GM23338 (cell line): Measurements from ENCODE around the gene TNNT1. TPM values are rescaled to one million over a fixed set of nuclear protein-coding genes. Genes with fewer than 3 reads are reported as not detected.

ENCODE experiments used
- ATAC-seq: fragments of 200-7000 bp; cut with Tn5 transposase; 3 replicates; pipeline ENCODE4 v1.9.1; 2020
- DNase-seq: peaks from one replicate; pipeline ENCODE4 v3.0.0-alpha.2; 2015; ENCODE audit warnings: low spot score
- H2AFZ ChIP-seq: fragments of 200-600 bp; sonication (generic); 2 replicates; pipeline ENCODE4 v1.8.0; 2016; ENCODE audit warnings: antibody characterized with exemption, mild to moderate bottlenecking, moderate library complexity
- H3F3A ChIP-seq: fragments of 200-600 bp; sonication (generic); replicated peaks from 2 replicates; pipeline ENCODE4 v1.8.0; 2017; ENCODE audit warnings: antibody characterized with exemption, mixed run types, low read depth
- H3K27ac ChIP-seq: fragments of 200-600 bp; sonication (generic); 2 replicates; pipeline ENCODE4 v1.6.1; 2016; ENCODE audit warnings: low read depth
- H3K27me3 ChIP-seq: fragments of 200-600 bp; sonication (generic); 2 replicates; pipeline ENCODE4 v1.8.0; 2016; ENCODE audit warnings: mild to moderate bottlenecking, mixed run types, moderate library complexity; ENCODE audit not compliant: insufficient read depth
- H3K36me3 ChIP-seq: fragments of 200-600 bp; sonication (generic); 2 replicates; pipeline ENCODE4 v1.8.0; 2016; ENCODE audit warnings: mild to moderate bottlenecking; ENCODE audit not compliant: insufficient read depth
- H3K4me1 ChIP-seq: fragments of 200-600 bp; sonication (generic); 2 replicates; pipeline ENCODE4 v1.8.0; 2016; ENCODE audit warnings: mild to moderate bottlenecking, moderate library complexity; ENCODE audit not compliant: insufficient read depth
- H3K4me2 ChIP-seq: fragments of 200-600 bp; sonication (generic); 2 replicates; pipeline ENCODE4 v1.7.1; 2017; ENCODE audit warnings: mixed run types
- H3K4me3 ChIP-seq: fragments of 200-600 bp; sonication (generic); 2 replicates; pipeline ENCODE4 v1.6.1; 2016; ENCODE audit warnings: mixed run types
- H3K79me2 ChIP-seq: fragments of 200-600 bp; sonication (generic); replicated peaks from 2 replicates; pipeline ENCODE4 v1.8.0; 2017; ENCODE audit warnings: mild to moderate bottlenecking; ENCODE audit not compliant: insufficient read depth
- H3K9me2 ChIP-seq: fragments of 200-600 bp; sonication (generic); 2 replicates; pipeline ENCODE4 v1.8.0; 2017; ENCODE audit not compliant: insufficient read depth
- H4K20me1 ChIP-seq: fragments of 200-600 bp; sonication (generic); replicated peaks from 2 replicates; pipeline ENCODE4 v1.8.0; 2017; ENCODE audit warnings: mild to moderate bottlenecking; ENCODE audit not compliant: insufficient read depth
- H3K27ac Mint-ChIP-seq: 2 replicates; pipeline ENCODE4 v1.8.0; 2020; ENCODE audit warnings: inconsistent platforms, mild to moderate bottlenecking, moderate library complexity, mixed read lengths
- H3K27me3 Mint-ChIP-seq: 3 replicates; pipeline ENCODE4 v1.8.0; 2022; ENCODE audit warnings: low read depth, mild to moderate bottlenecking, moderate library complexity, mixed read lengths, inconsistent platforms; ENCODE audit not compliant: insufficient read depth, poor library complexity
- H3K36me3 Mint-ChIP-seq: 3 replicates; pipeline ENCODE4 v1.8.0; 2021; ENCODE audit warnings: low read depth, mild to moderate bottlenecking, inconsistent platforms, moderate library complexity, mixed read lengths
- H3K4me1 Mint-ChIP-seq: 3 replicates; pipeline ENCODE4 v1.8.0; 2020; ENCODE audit warnings: mild to moderate bottlenecking, inconsistent platforms, mixed read lengths
- H3K4me3 Mint-ChIP-seq: 3 replicates; pipeline ENCODE4 v1.8.0; 2021; ENCODE audit warnings: moderate library complexity, mild to moderate bottlenecking, inconsistent platforms, mixed read lengths
- H3K9me3 Mint-ChIP-seq: 3 replicates; pipeline ENCODE4 v1.8.0; 2020; ENCODE audit warnings: moderate library complexity, mild to moderate bottlenecking, inconsistent platforms, mixed read lengths
- CREB1 ChIP-seq: fragments of 250-450 bp; sonication (Bioruptor Pico); IDR thresholded peaks from 2 replicates; pipeline ENCODE4 v1.5.0; 2020; ENCODE audit warnings: low read depth, mild to moderate bottlenecking, moderate library complexity
- CTCF ChIP-seq, 2 experiments: fragments of 200-600 bp in 1 of 2; sonication (generic) in 1 of 2; conservative IDR thresholded peaks; 2 replicates each; pipeline versions ENCODE4 v1.5.1 to v1.6.1; 2016 to 2017; ENCODE audit warnings: antibody characterized with exemption in 2 of 2, low read depth in 2 of 2, mild to moderate bottlenecking in 2 of 2, moderate library complexity in 1 of 2
- ETS1 ChIP-seq: IDR thresholded peaks from 2 replicates; pipeline ENCODE4 v1.6.1; 2016; ENCODE audit warnings: antibody characterized with exemption
- EZH2 ChIP-seq: fragments of 200-600 bp; sonication (generic); IDR thresholded peaks from one replicate; pipeline ENCODE4 v1.8.0; 2017; ENCODE audit warnings: antibody characterized with exemption, mild to moderate bottlenecking, low read depth; ENCODE audit not compliant: unreplicated experiment
- EZH2phosphoT487 ChIP-seq: fragments of 200-600 bp; sonication (generic); IDR thresholded peaks from one replicate; pipeline ENCODE4 v1.8.1; 2018; ENCODE audit warnings: antibody characterized with exemption; ENCODE audit not compliant: unreplicated experiment
- JUNB ChIP-seq: IDR thresholded peaks from one replicate; pipeline ENCODE4 v1.6.1; 2016; ENCODE audit warnings: antibody characterized with exemption; ENCODE audit not compliant: unreplicated experiment
- NANOG ChIP-seq: IDR thresholded peaks from 2 replicates; pipeline ENCODE4 v1.6.1; 2016; ENCODE audit warnings: antibody characterized with exemption, borderline replicate concordance
- POLR2AphosphoS5 ChIP-seq: IDR thresholded peaks from 2 replicates; pipeline ENCODE4 v1.6.1; 2016; ENCODE audit warnings: antibody characterized with exemption, low read depth
- STAT1 ChIP-seq: IDR thresholded peaks from one replicate; pipeline ENCODE4 v1.6.1; 2016; ENCODE audit warnings: antibody characterized with exemption; ENCODE audit not compliant: unreplicated experiment
- ZNF114 ChIP-seq: fragments of 250-450 bp; sonication (Bioruptor Pico); IDR thresholded peaks from 2 replicates; pipeline ENCODE4 v1.5.0; 2020; ENCODE audit warnings: mild to moderate bottlenecking, moderate library complexity
- ZNF331 ChIP-seq: fragments of 250-450 bp; sonication (Bioruptor Pico); IDR thresholded peaks from 2 replicates; pipeline ENCODE4 v1.5.0; 2020; ENCODE audit warnings: low read depth, mild to moderate bottlenecking, moderate library complexity
- ZNF462 ChIP-seq: fragments of 250-450 bp; sonication (Bioruptor Pico); IDR thresholded peaks from 2 replicates; pipeline ENCODE4 v1.5.0; 2020; ENCODE audit warnings: mild to moderate bottlenecking, moderate library complexity
- polyA plus RNA-seq: library from polyadenylated mRNA; unstranded; fragments of >200 nt; fragmentation: Nextera tagmentation; extraction: Ambion mirVana; gene quantifications from 2 replicates; pipeline ENCODE4 v1.2.1, GENCODE V29; 2016
- total RNA-seq: library from RNA; depleted of rRNA; stranded (reverse); fragments of >200 nt; shearing (Covaris generic); gene quantifications from 2 replicates; pipeline ENCODE4 v1.2.3, GENCODE V29; 2014
- TF ChIP-seq, protein P1 (sequence below): IDR thresholded peaks from one replicate; pipeline ENCODE4 v1.6.1; 2018; ENCODE audit warnings: antibody characterized with exemption; ENCODE audit not compliant: unreplicated experiment

The TNNT1 gene
- total and polyA plus RNA-seq, 2 experiments from 2014 or later = 59.3 to 150 TPM

DNA sequence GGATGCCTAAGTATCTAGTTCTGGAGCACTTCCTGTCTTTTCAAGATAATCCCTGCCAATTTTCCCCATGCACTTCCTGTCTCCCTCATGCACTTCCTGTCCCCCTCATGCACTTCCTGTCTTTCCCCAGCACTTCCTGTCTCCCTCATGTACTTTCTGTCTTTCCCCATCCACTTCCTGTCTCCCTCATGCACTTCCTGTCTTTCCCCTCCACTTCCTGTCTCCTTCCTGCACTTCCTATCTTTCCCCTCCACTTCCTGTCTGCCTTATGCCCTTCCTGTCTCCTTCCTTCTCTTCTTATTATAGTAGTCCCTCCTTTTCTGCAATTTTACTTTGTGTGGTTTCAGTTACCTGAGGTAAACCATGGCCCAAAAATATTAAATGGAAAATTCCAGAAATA, 3.0 kb upstream of the TNNT1 start:
- Histone ChIP-seq H3F3A (peaks cover 16% of the 10 kb centered on the region; the same call in 1 of the 2 replicates), H3K27me3 (peaks cover 9% of the 10 kb centered on the region; the same call in 1 of the 2 replicates), H2AFZ (no peak overlapping the region), H3K27ac (no peak overlapping the region), H4K20me1 (no peaks in the 10 kb centered on the region; the same call in 1 of the 2 replicates), H3K36me3 (no peaks in the 10 kb centered on the region; the same call in 1 of the 2 replicates), H3K4me2 (no peak overlapping the region), H3K4me3 (no peak overlapping the region), H3K9me2 (no peaks in the 10 kb centered on the region), H3K4me1 (peaks cover 22% of the 10 kb centered on the region), H3K79me2 (no peaks in the 10 kb centered on the region)
- Mint-ChIP-seq H3K4me1 (peaks cover 34% of the 10 kb centered on the region), H3K27ac (no peak overlapping the region), H3K4me3 (no peak overlapping the region; the same call in 2 of the 3 replicates), H3K27me3 (peaks cover 23% of the 10 kb centered on the region), H3K9me3 (peaks cover 5% of the 10 kb centered on the region), H3K36me3 (peaks cover 33% of the 10 kb centered on the region)
- no peak for ATAC-seq
- DNase-seq = no peak
- TF ChIP-seq JUNB (no peak), EZH2 (no peak), CTCF (conservative IDR thresholded peaks at IDR 0.05; ENCODE audit: low read depth in 2 of 2) (no peak), ZNF331 (CRISPR knock-in tag) (no peak), ZNF462 (CRISPR knock-in tag) (no peak), EZH2phosphoT487 (no peak), STAT1 (no peak), NANOG (no peak), ZNF114 (CRISPR knock-in tag) (no peak), ETS1 (no peak), POLR2AphosphoS5 (no peak), CREB1 (no peak)
- TF ChIP-seq, protein P1, sequence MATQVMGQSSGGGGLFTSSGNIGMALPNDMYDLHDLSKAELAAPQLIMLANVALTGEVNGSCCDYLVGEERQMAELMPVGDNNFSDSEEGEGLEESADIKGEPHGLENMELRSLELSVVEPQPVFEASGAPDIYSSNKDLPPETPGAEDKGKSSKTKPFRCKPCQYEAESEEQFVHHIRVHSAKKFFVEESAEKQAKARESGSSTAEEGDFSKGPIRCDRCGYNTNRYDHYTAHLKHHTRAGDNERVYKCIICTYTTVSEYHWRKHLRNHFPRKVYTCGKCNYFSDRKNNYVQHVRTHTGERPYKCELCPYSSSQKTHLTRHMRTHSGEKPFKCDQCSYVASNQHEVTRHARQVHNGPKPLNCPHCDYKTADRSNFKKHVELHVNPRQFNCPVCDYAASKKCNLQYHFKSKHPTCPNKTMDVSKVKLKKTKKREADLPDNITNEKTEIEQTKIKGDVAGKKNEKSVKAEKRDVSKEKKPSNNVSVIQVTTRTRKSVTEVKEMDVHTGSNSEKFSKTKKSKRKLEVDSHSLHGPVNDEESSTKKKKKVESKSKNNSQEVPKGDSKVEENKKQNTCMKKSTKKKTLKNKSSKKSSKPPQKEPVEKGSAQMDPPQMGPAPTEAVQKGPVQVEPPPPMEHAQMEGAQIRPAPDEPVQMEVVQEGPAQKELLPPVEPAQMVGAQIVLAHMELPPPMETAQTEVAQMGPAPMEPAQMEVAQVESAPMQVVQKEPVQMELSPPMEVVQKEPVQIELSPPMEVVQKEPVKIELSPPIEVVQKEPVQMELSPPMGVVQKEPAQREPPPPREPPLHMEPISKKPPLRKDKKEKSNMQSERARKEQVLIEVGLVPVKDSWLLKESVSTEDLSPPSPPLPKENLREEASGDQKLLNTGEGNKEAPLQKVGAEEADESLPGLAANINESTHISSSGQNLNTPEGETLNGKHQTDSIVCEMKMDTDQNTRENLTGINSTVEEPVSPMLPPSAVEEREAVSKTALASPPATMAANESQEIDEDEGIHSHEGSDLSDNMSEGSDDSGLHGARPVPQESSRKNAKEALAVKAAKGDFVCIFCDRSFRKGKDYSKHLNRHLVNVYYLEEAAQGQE = no peak
